HepG2 (cell line): ENCODE results near the gene TOP3B.

ENCODE experiments used
- ZNF121 ChIP-seq: sonication (generic); formaldehyde crosslinking; IDR thresholded peaks from 2 replicates; pipeline ENCODE4 v1.5.0; 2020; ENCODE audit warnings: mild to moderate bottlenecking, missing genetic modification reagents
- ZNF138 ChIP-seq: sonication (generic); formaldehyde crosslinking; IDR thresholded peaks from 2 replicates; pipeline ENCODE4 v1.5.0; 2020; ENCODE audit warnings: mild to moderate bottlenecking, low read depth, missing genetic modification reagents
- TF ChIP-seq, protein P1 (sequence below): sonication (generic); formaldehyde crosslinking; IDR thresholded peaks from 2 replicates; pipeline ENCODE4 v1.4.0; 2020; ENCODE audit warnings: low read depth, mild to moderate bottlenecking, missing genetic modification reagents
- TF ChIP-seq, protein P2 (sequence below), 2 experiments: IDR thresholded peaks; 2 replicates each; pipeline ENCODE4 v1.6.1; 2011 to 2012; ENCODE audit warnings: low read length in 2 of 2, borderline replicate concordance in 1 of 2, low read depth in 1 of 2, mild to moderate bottlenecking in 1 of 2, moderate library complexity in 1 of 2
- TF ChIP-seq, protein P3 (sequence below): sonication (generic); formaldehyde crosslinking; IDR thresholded peaks from 2 replicates; pipeline ENCODE4 v1.5.1; 2020; ENCODE audit warnings: missing genetic modification reagents, mild to moderate bottlenecking, borderline replicate concordance

DNA sequence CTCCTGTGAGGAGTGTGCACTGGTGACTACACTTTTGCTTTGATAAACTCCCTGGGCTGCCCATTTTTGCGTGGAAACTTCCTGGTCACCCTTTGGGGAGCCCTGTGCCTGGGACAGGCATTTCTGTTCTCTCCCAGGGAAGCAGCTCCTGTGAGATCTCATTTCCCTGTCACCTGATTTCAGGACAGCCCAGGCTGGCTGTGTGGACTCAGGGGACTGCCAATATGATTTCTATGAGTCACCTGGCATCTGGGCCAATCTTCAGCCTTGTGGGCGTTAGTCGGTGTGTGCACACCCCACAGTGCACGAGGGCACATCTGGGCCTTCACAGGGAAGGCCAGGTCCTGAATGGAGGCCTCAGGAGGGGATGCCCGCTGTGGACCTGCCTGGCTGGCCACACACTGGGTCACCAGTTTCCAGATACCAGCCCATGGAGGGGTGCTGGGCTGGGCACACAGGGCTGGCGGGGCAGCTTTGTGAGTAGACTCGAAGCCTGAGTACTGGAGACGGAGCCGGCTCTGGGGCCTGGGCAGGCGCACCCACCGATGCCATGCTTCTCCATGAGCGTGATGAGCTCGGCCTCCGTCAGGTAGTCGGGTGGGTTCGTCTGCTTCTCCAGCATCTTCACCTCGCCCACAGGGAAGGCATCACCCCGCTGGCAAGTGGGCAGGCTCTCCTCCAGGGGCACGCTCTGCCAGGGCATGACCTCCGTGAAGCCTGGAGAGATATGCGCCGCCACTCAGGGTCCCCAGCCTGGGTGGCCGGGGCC is 20.5 kb downstream of the TOP3B start:
- TF ChIP-seq, protein P1, sequence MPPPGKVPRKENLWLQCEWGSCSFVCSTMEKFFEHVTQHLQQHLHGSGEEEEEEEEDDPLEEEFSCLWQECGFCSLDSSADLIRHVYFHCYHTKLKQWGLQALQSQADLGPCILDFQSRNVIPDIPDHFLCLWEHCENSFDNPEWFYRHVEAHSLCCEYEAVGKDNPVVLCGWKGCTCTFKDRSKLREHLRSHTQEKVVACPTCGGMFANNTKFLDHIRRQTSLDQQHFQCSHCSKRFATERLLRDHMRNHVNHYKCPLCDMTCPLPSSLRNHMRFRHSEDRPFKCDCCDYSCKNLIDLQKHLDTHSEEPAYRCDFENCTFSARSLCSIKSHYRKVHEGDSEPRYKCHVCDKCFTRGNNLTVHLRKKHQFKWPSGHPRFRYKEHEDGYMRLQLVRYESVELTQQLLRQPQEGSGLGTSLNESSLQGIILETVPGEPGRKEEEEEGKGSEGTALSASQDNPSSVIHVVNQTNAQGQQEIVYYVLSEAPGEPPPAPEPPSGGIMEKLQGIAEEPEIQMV (CRISPR knock-in tag) = no peak
- no peak for TF ChIP-seq ZNF121
- TF ChIP-seq, protein P2, sequence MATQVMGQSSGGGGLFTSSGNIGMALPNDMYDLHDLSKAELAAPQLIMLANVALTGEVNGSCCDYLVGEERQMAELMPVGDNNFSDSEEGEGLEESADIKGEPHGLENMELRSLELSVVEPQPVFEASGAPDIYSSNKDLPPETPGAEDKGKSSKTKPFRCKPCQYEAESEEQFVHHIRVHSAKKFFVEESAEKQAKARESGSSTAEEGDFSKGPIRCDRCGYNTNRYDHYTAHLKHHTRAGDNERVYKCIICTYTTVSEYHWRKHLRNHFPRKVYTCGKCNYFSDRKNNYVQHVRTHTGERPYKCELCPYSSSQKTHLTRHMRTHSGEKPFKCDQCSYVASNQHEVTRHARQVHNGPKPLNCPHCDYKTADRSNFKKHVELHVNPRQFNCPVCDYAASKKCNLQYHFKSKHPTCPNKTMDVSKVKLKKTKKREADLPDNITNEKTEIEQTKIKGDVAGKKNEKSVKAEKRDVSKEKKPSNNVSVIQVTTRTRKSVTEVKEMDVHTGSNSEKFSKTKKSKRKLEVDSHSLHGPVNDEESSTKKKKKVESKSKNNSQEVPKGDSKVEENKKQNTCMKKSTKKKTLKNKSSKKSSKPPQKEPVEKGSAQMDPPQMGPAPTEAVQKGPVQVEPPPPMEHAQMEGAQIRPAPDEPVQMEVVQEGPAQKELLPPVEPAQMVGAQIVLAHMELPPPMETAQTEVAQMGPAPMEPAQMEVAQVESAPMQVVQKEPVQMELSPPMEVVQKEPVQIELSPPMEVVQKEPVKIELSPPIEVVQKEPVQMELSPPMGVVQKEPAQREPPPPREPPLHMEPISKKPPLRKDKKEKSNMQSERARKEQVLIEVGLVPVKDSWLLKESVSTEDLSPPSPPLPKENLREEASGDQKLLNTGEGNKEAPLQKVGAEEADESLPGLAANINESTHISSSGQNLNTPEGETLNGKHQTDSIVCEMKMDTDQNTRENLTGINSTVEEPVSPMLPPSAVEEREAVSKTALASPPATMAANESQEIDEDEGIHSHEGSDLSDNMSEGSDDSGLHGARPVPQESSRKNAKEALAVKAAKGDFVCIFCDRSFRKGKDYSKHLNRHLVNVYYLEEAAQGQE (IDR thresholded peaks at IDR 0.05; ENCODE audit: borderline replicate concordance in 1 of 2, low read depth in 1 of 2, low read length in 2 of 2) = no peak
- TF ChIP-seq ZNF138 (CRISPR knock-in tag) = no peak
- TF ChIP-seq, protein P3, sequence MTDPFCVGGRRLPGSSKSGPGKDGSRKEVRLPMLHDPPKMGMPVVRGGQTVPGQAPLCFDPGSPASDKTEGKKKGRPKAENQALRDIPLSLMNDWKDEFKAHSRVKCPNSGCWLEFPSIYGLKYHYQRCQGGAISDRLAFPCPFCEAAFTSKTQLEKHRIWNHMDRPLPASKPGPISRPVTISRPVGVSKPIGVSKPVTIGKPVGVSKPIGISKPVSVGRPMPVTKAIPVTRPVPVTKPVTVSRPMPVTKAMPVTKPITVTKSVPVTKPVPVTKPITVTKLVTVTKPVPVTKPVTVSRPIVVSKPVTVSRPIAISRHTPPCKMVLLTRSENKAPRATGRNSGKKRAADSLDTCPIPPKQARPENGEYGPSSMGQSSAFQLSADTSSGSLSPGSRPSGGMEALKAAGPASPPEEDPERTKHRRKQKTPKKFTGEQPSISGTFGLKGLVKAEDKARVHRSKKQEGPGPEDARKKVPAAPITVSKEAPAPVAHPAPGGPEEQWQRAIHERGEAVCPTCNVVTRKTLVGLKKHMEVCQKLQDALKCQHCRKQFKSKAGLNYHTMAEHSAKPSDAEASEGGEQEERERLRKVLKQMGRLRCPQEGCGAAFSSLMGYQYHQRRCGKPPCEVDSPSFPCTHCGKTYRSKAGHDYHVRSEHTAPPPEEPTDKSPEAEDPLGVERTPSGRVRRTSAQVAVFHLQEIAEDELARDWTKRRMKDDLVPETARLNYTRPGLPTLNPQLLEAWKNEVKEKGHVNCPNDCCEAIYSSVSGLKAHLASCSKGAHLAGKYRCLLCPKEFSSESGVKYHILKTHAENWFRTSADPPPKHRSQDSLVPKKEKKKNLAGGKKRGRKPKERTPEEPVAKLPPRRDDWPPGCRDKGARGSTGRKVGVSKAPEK (CRISPR knock-in tag) = no peak
